HEK293 (cell line): ENCODE data around the gene LARGE1.

Experiments
- CTCF ChIA-PET: fragments of 350-600 bp; formaldehyde crosslinking; extraction: SDS; loops from one replicate; lab custom pipeline; 2021; ENCODE audit warnings: antibody characterized with exemption; lab: Yijun Ruan, JAX
- POLR2A ChIA-PET: fragments of 300-600 bp; formaldehyde crosslinking; extraction: SDS; loops from one replicate; lab custom pipeline; 2020; ENCODE audit warnings: antibody characterized with exemption, inconsistent platforms; lab: Yijun Ruan, JAX
- H3K27ac ChIP-seq: fragments of 200-500 bp; sonication (Bioruptor generic); 2 replicates; pipeline ENCODE4 v1.5.1; 2014; ENCODE audit warnings: low read depth, low read length, control low read depth, inconsistent platforms; ENCODE audit errors: extremely low read depth
- H3K36me3 ChIP-seq, 2 experiments: fragments of 200-500 bp in 1 of 2; sonication (Bioruptor generic) in 1 of 2; 1 replicate in 1 of 2; 2 replicates in 1 of 2; pipeline ENCODE4 v1.5.1; 2014 to 2017; ENCODE audit warnings: inconsistent platforms in 2 of 2, low read length in 2 of 2; ENCODE audit not compliant: control insufficient read depth in 2 of 2, insufficient read depth in 1 of 2
- H3K4me1 ChIP-seq: fragments of 200-500 bp; sonication (Bioruptor generic); 2 replicates; pipeline ENCODE4 v1.5.1; 2014; ENCODE audit warnings: mild to moderate bottlenecking, low read length, inconsistent platforms; ENCODE audit not compliant: control insufficient read depth, insufficient read depth
- H3K4me3 ChIP-seq: 2 replicates; pipeline ENCODE4 v1.5.1; 2011; ENCODE audit warnings: low read depth, mild to moderate bottlenecking, control low read depth, low read length, moderate library complexity
- H3K9me3 ChIP-seq: fragments of 200-500 bp; sonication (Bioruptor generic); 2 replicates; pipeline ENCODE4 v1.5.1; 2014; ENCODE audit warnings: low read depth, low read length, inconsistent platforms; ENCODE audit not compliant: control insufficient read depth, insufficient read depth
- KLF9 ChIP-seq: fragments of 450-650 bp; formaldehyde crosslinking; IDR thresholded peaks from 2 replicates; pipeline ENCODE4 v1.5.1; 2016; ENCODE audit warnings: missing biosample characterization, missing genetic modification characterization, low read depth
- SCRT1 ChIP-seq: fragments of 450-650 bp; formaldehyde crosslinking; IDR thresholded peaks from 2 replicates; pipeline ENCODE4 v1.5.1; 2016; ENCODE audit warnings: missing biosample characterization, missing genetic modification characterization, borderline replicate concordance
- TRIM28 ChIP-seq: IDR thresholded peaks from 2 replicates; pipeline ENCODE4 v1.6.1; 2011; ENCODE audit warnings: low read length, control low read depth, borderline replicate concordance
- ZBTB10 ChIP-seq: fragments of 450-650 bp; formaldehyde crosslinking; IDR thresholded peaks from 2 replicates; pipeline ENCODE4 v1.5.1; 2016; ENCODE audit warnings: missing biosample characterization, missing genetic modification characterization
- ZBTB8A ChIP-seq: fragments of 450-650 bp; formaldehyde crosslinking; IDR thresholded peaks from 2 replicates; pipeline ENCODE4 v1.5.1; 2016; ENCODE audit warnings: missing biosample characterization, missing genetic modification characterization
- ZNF239 ChIP-seq: fragments of 450-650 bp; formaldehyde crosslinking; IDR thresholded peaks from 2 replicates; pipeline ENCODE4 v1.5.1; 2016; ENCODE audit warnings: missing biosample characterization, missing genetic modification characterization
- ZNF404 ChIP-seq: fragments of 450-650 bp; formaldehyde crosslinking; IDR thresholded peaks from 2 replicates; pipeline ENCODE4 v1.5.1; 2017; ENCODE audit warnings: missing biosample characterization, missing genetic modification characterization
- ZNF426 ChIP-seq: fragments of 450-650 bp; formaldehyde crosslinking; IDR thresholded peaks from 2 replicates; pipeline ENCODE4 v1.5.1; 2017; ENCODE audit warnings: missing biosample characterization, missing genetic modification characterization, mild to moderate bottlenecking, inconsistent platforms, moderate library complexity
- ZNF501 ChIP-seq: fragments of 450-650 bp; formaldehyde crosslinking; IDR thresholded peaks from 2 replicates; pipeline ENCODE4 v1.5.1; 2016; ENCODE audit warnings: missing biosample characterization, missing genetic modification characterization
- ZNF558 ChIP-seq: fragments of 450-650 bp; formaldehyde crosslinking; IDR thresholded peaks from 2 replicates; pipeline ENCODE4 v1.5.1; 2016; ENCODE audit warnings: missing biosample characterization, missing genetic modification characterization
- ZNF621 ChIP-seq: fragments of 450-650 bp; formaldehyde crosslinking; IDR thresholded peaks from 2 replicates; pipeline ENCODE4 v1.5.1; 2017; ENCODE audit warnings: missing biosample characterization, missing genetic modification characterization
- ZNF624 ChIP-seq: fragments of 450-650 bp; formaldehyde crosslinking; IDR thresholded peaks from 2 replicates; pipeline ENCODE4 v1.5.1; 2017; ENCODE audit warnings: missing biosample characterization, missing genetic modification characterization
- ZNF677 ChIP-seq: fragments of 450-650 bp; IDR thresholded peaks from 2 replicates; pipeline ENCODE4 v1.5.0; 2018; ENCODE audit warnings: missing biosample characterization, mild to moderate bottlenecking, missing genetic modification characterization, moderate library complexity
- ZSCAN16 ChIP-seq: fragments of 450-650 bp; formaldehyde crosslinking; IDR thresholded peaks from 2 replicates; pipeline ENCODE4 v1.5.1; 2016; ENCODE audit warnings: missing biosample characterization, missing genetic modification characterization
- TF ChIP-seq, protein P1 (sequence below): fragments of 450-650 bp; formaldehyde crosslinking; IDR thresholded peaks from 2 replicates; pipeline ENCODE4 v1.5.1; 2016; ENCODE audit warnings: missing biosample characterization, missing genetic modification characterization, borderline replicate concordance
- TF ChIP-seq, protein P2 (sequence below): fragments of 450-650 bp; formaldehyde crosslinking; IDR thresholded peaks from 2 replicates; pipeline ENCODE4 v1.5.1; 2016; ENCODE audit warnings: missing biosample characterization, missing genetic modification characterization
- TF ChIP-seq, protein P3 (sequence below): fragments of 450-650 bp; formaldehyde crosslinking; IDR thresholded peaks from 2 replicates; pipeline ENCODE4 v1.5.1; 2016; ENCODE audit warnings: missing biosample characterization, missing genetic modification characterization, borderline replicate concordance
- TF ChIP-seq, protein P4 (sequence below): fragments of 450-650 bp; IDR thresholded peaks from 2 replicates; pipeline ENCODE4 v1.5.1; 2018; ENCODE audit warnings: missing biosample characterization, missing genetic modification characterization

LARGE1 gene

DNA sequence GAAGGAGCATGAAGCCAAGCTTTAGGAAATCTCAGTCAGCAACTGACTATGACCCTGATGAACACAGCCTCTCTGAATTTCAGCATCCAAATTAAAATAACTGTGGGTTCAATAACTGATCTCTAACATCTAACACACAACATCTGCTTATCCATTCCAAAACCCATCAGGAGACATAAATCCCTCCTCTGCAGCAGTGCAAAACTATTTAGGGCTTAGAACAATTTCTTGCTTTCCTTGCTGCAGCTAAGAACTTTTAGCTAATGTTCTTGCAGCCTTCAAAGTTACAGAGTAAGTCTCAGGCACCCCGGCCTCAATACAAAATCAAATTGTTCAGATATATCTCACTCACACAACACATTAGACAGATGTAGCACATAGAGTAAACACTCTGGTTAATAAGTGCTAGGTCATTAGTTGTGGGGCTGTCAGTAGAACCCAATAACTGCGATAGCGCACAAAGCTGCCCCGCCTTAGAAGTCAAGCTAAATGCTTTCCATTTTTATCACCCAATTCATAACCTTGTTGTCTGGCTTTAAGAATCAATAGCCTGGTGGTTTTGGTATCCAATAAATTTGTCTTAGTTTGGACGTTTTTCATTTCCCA lies 139.6 kb downstream of the LARGE1 start (continued):
- TF ChIP-seq, protein P1, sequence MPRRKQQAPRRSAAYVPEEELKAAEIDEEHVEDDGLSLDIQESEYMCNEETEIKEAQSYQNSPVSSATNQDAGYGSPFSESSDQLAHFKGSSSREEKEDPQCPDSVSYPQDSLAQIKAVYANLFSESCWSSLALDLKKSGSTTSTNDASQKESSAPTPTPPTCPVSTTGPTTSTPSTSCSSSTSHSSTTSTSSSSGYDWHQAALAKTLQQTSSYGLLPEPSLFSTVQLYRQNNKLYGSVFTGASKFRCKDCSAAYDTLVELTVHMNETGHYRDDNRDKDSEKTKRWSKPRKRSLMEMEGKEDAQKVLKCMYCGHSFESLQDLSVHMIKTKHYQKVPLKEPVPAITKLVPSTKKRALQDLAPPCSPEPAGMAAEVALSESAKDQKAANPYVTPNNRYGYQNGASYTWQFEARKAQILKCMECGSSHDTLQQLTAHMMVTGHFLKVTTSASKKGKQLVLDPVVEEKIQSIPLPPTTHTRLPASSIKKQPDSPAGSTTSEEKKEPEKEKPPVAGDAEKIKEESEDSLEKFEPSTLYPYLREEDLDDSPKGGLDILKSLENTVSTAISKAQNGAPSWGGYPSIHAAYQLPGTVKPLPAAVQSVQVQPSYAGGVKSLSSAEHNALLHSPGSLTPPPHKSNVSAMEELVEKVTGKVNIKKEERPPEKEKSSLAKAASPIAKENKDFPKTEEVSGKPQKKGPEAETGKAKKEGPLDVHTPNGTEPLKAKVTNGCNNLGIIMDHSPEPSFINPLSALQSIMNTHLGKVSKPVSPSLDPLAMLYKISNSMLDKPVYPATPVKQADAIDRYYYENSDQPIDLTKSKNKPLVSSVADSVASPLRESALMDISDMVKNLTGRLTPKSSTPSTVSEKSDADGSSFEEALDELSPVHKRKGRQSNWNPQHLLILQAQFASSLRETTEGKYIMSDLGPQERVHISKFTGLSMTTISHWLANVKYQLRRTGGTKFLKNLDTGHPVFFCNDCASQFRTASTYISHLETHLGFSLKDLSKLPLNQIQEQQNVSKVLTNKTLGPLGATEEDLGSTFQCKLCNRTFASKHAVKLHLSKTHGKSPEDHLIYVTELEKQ (tag by site-specific recombination), result no peak

- Histone ChIP-seq H3K4me1 (no peaks in the 10 kb centered on the region), H3K27ac (no peak overlapping the region), H3K9me3 (no peaks in the 10 kb centered on the region), H3K36me3 (no peaks in the 10 kb centered on the region), H3K4me3 (no peak overlapping the region)
- CTCF ChIA-PET, result interaction anchor here (0.5 kb wide), 1 partner anchor 19 kb away, joined by 4 read pairs; no protein-coding TSS in a partner anchor
- POLR2A ChIA-PET, result no interaction called here
- TF ChIP-seq ZNF677 (no peak), ZBTB8A (tag by site-specific recombination) (no peak), ZNF501 (no peak), ZNF426 (no peak), ZSCAN16 (tag by site-specific recombination) (no peak), TRIM28 (no peak), KLF9 (tag by site-specific recombination) (no peak), ZBTB10 (tag by site-specific recombination) (no peak)
These were observed 141.0 kb downstream of the LARGE1 start for GRCh38 chr22:33779243-33779642.

GRCh38 chr22:33776491-33776890 lies 143.8 kb downstream of the LARGE1 start:
- no peaks in the 10 kb centered on the region for H3K4me1 ChIP-seq
- no peak overlapping the region for H3K27ac ChIP-seq
- H3K4me3 ChIP-seq, result no peak overlapping the region
- H3K9me3 ChIP-seq, result no peaks in the 10 kb centered on the region
- POLR2A ChIA-PET, result no interaction called here
- CTCF ChIA-PET, result interaction anchor here (0.7 to 0.8 kb wide), 2 partner anchors 35 to 149 kb away, joined by 3 read pairs; no protein-coding TSS in a partner anchor
- no peaks in the 10 kb centered on the region for H3K36me3 ChIP-seq
- TF ChIP-seq ZNF621 (tag by site-specific recombination) (no peak), SCRT1 (tag by site-specific recombination) (no peak), ZNF404 (tag by site-specific recombination) (no peak), ZNF239 (tag by site-specific recombination) (no peak), ZNF558 (tag by site-specific recombination) (no peak), ZNF624 (tag by site-specific recombination) (no peak)
- TF ChIP-seq, protein P2, sequence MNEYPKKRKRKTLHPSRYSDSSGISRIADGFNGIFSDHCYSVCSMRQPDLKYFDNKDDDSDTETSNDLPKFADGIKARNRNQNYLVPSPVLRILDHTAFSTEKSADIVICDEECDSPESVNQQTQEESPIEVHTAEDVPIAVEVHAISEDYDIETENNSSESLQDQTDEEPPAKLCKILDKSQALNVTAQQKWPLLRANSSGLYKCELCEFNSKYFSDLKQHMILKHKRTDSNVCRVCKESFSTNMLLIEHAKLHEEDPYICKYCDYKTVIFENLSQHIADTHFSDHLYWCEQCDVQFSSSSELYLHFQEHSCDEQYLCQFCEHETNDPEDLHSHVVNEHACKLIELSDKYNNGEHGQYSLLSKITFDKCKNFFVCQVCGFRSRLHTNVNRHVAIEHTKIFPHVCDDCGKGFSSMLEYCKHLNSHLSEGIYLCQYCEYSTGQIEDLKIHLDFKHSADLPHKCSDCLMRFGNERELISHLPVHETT, result no peak
- TF ChIP-seq, protein P3, sequence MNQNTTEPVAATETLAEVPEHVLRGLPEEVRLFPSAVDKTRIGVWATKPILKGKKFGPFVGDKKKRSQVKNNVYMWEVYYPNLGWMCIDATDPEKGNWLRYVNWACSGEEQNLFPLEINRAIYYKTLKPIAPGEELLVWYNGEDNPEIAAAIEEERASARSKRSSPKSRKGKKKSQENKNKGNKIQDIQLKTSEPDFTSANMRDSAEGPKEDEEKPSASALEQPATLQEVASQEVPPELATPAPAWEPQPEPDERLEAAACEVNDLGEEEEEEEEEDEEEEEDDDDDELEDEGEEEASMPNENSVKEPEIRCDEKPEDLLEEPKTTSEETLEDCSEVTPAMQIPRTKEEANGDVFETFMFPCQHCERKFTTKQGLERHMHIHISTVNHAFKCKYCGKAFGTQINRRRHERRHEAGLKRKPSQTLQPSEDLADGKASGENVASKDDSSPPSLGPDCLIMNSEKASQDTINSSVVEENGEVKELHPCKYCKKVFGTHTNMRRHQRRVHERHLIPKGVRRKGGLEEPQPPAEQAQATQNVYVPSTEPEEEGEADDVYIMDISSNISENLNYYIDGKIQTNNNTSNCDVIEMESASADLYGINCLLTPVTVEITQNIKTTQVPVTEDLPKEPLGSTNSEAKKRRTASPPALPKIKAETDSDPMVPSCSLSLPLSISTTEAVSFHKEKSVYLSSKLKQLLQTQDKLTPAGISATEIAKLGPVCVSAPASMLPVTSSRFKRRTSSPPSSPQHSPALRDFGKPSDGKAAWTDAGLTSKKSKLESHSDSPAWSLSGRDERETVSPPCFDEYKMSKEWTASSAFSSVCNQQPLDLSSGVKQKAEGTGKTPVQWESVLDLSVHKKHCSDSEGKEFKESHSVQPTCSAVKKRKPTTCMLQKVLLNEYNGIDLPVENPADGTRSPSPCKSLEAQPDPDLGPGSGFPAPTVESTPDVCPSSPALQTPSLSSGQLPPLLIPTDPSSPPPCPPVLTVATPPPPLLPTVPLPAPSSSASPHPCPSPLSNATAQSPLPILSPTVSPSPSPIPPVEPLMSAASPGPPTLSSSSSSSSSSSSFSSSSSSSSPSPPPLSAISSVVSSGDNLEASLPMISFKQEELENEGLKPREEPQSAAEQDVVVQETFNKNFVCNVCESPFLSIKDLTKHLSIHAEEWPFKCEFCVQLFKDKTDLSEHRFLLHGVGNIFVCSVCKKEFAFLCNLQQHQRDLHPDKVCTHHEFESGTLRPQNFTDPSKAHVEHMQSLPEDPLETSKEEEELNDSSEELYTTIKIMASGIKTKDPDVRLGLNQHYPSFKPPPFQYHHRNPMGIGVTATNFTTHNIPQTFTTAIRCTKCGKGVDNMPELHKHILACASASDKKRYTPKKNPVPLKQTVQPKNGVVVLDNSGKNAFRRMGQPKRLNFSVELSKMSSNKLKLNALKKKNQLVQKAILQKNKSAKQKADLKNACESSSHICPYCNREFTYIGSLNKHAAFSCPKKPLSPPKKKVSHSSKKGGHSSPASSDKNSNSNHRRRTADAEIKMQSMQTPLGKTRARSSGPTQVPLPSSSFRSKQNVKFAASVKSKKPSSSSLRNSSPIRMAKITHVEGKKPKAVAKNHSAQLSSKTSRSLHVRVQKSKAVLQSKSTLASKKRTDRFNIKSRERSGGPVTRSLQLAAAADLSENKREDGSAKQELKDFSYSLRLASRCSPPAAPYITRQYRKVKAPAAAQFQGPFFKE (tag by site-specific recombination), result no peak
- TF ChIP-seq, protein P4, sequence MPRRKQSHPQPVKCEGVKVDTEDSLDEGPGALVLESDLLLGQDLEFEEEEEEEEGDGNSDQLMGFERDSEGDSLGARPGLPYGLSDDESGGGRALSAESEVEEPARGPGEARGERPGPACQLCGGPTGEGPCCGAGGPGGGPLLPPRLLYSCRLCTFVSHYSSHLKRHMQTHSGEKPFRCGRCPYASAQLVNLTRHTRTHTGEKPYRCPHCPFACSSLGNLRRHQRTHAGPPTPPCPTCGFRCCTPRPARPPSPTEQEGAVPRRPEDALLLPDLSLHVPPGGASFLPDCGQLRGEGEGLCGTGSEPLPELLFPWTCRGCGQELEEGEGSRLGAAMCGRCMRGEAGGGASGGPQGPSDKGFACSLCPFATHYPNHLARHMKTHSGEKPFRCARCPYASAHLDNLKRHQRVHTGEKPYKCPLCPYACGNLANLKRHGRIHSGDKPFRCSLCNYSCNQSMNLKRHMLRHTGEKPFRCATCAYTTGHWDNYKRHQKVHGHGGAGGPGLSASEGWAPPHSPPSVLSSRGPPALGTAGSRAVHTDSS, result no peak
